GM18873 (cell line): Measurements from ENCODE around the gene CFAP58.

Experiments used
- ATAC-seq: cut with Tn5 transposase; IDR thresholded peaks from one replicate; pipeline ENCODE4 v1.9.1; 2021; ENCODE audit warnings: mild to moderate bottlenecking, moderate library complexity, moderate number of reproducible peaks; ENCODE audit not compliant: unreplicated experiment, low FRiP score

CFAP58 gene

GRCh38 chr10:104333728-104334373, 19.8 kb upstream of the CFAP58 start:
- no peak for ATAC-seq

- no peak for ATAC-seq
Measured at GRCh38 chr10:104334561-104334960, 19.1 kb upstream of the CFAP58 start.

- ATAC-seq: no peak
Measured at GRCh38 chr10:104334965-104335650, 18.5 kb upstream of the CFAP58 start.

- ATAC-seq: no peak
Measured at GRCh38 chr10:104336821-104337467, 16.7 kb upstream of the CFAP58 start.

GRCh38 chr10:104337521-104337984, 16.1 kb upstream of the CFAP58 start:
- peak; percentile 34 for ATAC-seq

- ATAC-seq: peak; percentile 69
Measured at GRCh38 chr10:104337985-104338735, 15.5 kb upstream of the CFAP58 start, which contains the start of gene ITPRIP. Gene ITPRIP (minus strand): TSS chr10:104338465. CDS start chr10:104316051, 22,414 bp downstream.

- ATAC-seq: no peak
Measured at GRCh38 chr10:104339469-104340110, 14.0 kb upstream of the CFAP58 start.

GRCh38 chr10:104340111-104340526, 13.5 kb upstream of the CFAP58 start:
- ATAC-seq: no peak

GRCh38 chr10:104340641-104341040, 13.0 kb upstream of the CFAP58 start:
- ATAC-seq: no peak

GRCh38 chr10:104342941-104343411, 10.7 kb upstream of the CFAP58 start:
- no peak for ATAC-seq

GRCh38 chr10:104344219-104344618, 9.4 kb upstream of the CFAP58 start:
- no peak for ATAC-seq

- no peak for ATAC-seq
Measured at GRCh38 chr10:104345515-104345914, 8.1 kb upstream of the CFAP58 start.

GRCh38 chr10:104345941-104346340, 7.7 kb upstream of the CFAP58 start:
- no peak for ATAC-seq

- ATAC-seq: no peak
Measured at GRCh38 chr10:104347295-104348045, 6.2 kb upstream of the CFAP58 start.

- no peak for ATAC-seq
Measured at GRCh38 chr10:104348601-104349000, 5.0 kb upstream of the CFAP58 start.

GRCh38 chr10:104349623-104350126, 4.0 kb upstream of the CFAP58 start:
- no peak for ATAC-seq

GRCh38 chr10:104350127-104350635, 3.5 kb upstream of the CFAP58 start:
- ATAC-seq: peak; percentile 37

GRCh38 chr10:104351061-104351702, 2.5 kb upstream of the CFAP58 start:
- no peak for ATAC-seq
